NCI-H146 treated with DMSO at 0.1 percent for 48 hours (cell line): Measurements from ENCODE around the gene TGM3.

Experiments used
- DNase-seq: peaks from one replicate; lab custom pipeline; 2025; ENCODE audit not compliant: unreplicated experiment; lab: John Stamatoyannopoulos, UW

The TGM3 gene

DNA sequence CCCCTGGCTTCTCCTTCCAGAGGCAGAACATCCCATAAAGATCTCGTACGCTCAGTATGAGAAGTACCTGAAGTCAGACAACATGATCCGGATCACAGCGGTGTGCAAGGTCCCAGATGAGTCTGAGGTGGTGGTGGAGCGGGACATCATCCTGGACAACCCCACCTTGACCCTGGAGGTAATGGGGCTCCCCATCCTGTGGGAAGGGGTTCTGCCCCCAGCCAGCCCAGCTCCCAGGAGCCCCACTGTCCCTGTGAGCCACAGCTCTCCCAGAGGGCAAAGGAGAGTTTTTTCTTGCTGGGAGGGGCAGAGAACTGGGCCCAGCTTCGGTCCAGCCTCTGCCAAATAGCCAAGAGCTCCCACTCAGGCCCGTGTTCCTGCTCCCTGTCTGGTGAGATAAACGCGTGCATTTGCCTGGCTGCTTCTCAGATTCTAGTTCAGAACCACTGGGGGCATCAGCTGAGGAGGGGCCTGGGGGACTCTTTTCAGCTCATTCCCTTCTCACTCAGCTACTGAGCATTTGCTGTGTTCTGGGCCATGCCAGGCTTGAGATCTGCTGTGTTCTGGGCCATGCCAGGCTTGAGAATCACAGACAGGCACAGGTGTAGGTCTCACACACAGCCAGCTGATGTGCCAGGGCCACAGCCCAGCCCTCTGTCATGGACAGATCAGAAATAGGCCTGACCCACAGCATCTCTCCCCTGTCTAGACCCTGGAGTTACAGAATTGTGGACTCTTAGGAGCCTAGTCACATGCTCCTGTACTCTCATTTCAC, 39.5 kb downstream of the TGM3 start:
- DNase-seq, result no peak

DNA sequence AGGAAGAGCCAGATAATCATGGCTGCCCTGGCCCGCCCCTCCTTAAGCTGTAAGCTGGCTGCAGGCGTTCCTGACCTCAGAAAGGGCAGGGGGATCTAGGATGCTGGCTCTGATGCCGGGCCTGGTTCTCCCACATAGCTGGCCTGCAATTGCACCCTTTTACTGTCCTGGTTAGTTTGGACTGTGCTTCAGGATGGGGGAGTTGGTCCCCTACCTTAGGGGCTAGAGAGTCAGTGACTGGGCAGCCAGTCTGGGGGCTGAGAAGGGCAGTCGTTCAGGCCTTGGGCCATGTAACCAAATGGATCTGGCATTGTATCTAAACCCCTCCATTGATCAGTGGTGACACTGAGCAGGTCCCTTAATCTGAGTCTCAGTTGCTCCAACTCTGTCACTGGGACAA, 40.7 kb downstream of the TGM3 start:
- DNase-seq, result no peak

DNA sequence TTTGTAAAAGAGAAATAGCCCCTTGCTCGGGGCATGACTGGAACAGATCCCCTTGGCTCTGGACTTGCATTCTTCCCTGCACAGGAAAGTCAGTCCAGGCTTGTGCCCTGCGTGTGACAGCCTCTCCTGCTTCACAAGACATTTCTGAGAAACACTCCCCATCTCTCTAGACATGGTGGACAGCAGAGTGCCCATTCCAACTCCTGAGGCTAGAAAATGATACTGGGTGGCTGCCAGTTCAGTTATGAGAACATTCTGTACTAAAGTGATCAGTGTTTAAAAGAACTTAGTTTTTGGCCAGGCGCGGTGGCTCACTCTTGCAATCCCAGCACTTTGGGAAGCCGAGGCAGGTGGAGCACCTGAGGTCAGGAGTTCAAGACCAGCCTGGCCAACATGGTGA, 41.3 kb downstream of the TGM3 start:
- DNase-seq, result no peak

DNA sequence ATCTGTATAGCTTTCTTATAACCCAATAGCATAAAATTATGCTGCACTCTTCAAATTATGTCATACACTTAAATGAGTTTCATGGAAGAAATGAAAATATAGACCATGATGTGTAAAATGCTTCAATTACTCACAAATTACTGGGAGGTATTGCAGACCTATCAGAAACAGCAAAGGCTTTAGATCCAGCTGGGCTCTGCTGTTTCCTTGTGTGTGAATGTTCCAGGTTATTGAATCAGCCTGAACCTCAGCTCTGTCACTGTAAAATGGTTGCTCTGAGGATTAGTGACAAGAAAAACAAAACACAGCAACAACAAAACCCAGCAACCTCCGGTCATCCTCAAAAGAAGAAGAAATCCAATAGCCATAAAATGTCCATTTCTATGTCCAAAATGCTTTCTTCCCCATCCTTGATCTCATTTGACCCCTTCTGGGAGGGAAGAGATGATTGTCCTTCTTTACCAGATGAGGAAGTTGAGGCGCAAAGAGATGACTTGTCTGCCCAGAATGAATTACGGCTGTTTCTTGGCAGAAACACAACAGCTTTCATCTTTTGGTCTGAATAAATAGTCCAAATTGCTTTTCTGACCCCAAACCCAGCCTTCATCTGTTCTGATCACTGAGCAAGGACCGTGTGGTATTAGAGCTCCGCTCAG, 42.7 kb downstream of the TGM3 start:
- no peak for DNase-seq

DNA sequence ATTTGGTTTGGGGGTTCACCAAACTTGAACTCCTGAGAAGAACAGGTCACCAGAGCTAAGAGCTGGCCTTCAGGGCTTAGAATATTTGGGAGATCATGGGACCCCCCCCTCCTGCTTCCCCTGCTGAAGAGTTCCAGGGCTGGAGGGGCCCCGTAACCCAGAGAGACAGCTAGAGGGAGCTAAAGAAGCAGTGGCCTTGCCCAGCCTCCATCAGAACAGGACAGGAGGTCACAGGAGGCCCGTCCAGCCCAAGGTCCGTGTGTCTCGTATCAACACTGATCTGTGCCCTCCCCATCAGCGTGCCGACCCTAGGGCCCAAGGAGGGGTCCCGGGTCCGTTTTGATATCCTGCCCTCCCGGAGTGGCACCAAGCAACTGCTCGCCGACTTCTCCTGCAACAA, 44.3 kb downstream of the TGM3 start:
- no peak for DNase-seq

DNA sequence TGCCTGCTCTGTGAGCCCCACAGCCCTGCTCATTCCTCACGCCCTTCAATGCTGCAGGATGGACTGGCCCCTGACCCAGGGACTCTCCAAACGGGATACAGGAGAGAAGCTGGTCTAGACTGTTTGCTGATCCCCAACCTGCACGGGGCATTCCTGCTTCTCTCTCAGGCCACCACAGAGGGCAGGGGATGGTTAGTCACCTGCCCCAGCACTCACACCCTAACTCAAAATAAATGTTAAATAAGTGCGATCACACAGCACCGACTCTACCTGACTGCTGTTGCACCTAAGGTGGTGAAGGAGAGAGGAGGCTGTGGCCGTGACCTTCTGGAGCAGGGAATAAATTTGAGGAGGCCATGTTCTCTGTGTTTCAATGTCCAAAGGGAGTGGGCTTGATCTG, 45.0 kb downstream of the TGM3 start:
- no peak for DNase-seq

DNA sequence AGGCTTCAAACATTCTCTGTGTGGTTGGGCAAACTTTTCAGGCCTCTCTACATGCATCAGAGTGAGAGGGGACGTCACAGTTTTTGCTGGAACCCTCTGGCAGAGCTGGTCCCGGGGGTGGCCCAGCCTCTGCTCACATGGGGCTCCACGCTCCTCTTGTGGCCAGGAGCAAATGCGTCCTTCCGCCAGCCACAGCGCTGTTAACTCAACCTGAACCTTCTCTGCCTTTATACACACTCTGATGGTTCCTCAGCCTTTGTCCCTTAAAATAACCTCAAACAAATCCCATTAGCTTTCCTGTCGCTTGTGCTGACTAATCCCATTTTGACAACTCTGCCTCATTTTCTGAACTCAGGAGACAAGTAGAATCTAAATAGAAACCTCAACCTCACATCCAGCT, 45.5 kb downstream of the TGM3 start:
- no peak for DNase-seq

DNA sequence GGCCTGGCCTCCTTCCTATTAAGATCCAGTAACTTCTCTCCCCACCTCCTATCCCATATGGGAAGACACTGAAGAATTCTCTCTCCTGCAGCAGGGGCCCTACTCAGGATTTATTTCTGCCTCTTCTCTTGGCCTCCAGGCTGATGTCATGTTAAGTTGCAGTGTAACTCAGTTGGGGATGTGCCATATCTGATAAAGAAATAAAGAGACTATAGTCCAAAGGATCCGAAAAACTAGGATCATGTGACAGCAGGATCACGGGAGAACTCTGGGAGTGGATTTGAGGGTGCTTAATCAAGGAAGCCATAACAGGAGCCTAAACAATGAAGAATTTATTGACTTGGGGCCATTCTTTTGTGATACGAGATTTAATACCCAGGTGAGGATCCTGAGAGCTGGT, 46.4 kb downstream of the TGM3 start:
- DNase-seq, result no peak

DNA sequence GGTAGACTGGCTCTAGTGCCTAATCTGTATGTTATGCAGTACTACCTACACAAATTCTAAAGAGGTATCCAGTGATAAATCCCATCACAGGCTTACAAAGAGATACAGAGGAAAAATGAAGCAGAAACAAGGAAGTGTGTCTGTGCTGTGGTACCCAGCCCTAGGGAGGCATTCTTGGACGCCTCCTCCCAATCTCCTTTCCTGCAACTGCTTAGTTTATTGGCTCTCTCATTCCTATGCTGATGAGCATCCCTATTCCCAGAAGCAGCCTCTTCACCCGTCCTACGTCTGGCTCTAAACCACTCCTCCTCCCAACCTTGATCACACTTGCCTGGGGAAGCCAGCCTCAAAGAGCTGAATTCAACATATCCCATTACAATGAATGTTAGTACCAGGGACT, 50.4 kb downstream of the TGM3 start:
- DNase-seq, result no peak

DNA sequence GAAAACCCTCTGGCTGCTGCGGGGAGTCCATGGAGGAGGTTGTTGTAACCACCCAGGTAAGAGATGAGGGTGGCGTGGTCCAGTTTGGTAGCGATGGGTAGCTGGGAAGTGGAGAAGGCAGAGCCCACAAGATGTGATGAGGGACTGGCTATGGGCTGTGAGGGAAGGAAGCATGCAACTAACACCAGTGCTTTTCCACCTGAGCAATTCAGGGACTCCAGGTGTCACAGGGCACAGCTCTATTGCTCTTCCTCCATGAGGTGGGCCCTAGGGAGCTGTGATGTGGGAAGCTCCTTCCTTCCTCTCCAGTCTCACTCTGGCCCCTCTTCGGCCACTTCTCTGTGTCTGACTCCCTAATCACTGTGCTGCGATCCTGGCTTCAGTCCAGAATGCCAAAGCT, 52.5 kb downstream of the TGM3 start:
- no peak for DNase-seq

DNA sequence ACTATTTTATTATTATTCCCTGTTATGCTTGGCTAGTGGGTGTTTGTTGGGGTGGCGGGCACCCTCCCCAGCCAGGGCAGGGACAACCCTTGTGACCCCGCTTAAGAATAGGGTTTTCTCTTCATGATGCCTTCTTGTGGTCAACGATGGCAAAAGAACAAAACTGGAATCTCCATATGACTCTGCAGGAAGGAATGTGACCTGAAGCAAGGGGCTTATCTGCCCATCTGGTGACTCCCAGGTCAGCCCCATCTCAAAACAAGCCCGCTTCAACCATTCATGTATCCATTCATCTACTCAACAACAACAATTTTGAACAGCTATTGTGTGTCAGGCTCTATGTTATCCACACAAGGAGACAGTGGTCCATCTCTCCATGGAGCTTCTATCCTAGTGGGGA, 54.0 kb downstream of the TGM3 start:
- no peak for DNase-seq

DNA sequence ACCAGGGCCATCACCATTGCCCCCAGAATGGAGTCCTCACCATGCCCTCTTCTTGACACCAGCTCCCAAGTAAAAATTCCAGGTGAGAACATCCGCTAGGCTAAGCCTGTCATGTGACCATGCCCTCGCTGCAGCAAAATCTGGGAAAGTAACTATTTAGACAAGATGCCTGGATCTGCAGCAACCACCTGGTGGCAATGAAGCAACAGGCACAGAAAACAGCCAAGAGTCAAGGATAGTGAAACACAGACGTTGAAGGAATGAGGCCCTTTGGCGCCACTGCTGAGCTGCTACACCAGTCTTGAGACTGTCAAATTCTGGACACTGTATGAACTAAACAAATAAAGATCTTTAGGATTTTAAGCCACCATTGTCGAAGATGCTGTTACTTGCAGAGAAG, 54.8 kb downstream of the TGM3 start:
- no peak for DNase-seq

DNA sequence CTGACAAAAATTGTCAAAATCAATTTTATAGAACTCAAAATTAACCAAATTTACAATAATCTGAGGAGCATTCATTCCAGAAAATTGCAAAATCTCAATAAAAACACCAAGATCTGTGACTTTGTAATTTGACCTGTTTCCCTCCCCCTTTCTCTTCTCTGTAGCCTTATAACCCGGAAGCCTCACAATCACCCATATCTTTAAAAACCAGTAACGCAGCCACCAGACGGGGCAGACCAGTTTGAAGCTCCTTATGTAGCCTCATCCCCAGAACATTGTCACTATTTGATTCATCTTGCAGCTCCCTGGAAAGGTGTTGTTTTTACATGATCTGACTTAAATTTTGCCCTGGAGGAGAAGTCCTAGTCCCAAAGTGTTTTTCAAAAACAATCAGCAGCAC, 57.4 kb downstream of the TGM3 start:
- DNase-seq, result no peak

DNA sequence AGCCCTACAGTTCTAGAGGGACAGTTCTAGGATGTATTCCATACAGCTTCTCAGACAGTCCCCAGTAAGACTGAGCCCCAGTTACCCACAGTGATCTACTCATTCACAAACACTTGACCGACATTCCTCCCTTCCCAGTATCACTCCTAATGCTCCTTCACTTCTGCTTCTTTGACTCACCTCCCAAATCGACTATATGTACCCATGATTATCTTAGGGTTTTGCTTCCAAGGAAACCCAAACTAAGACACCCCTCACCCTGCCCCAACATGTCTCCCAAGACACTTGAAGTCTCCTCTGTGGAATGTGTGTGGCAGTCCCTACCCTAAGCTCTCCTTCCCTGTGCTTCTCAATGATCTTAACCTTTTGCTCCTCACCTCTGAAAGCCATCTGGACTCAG, 61.3 kb downstream of the TGM3 start:
- DNase-seq, result no peak

DNA sequence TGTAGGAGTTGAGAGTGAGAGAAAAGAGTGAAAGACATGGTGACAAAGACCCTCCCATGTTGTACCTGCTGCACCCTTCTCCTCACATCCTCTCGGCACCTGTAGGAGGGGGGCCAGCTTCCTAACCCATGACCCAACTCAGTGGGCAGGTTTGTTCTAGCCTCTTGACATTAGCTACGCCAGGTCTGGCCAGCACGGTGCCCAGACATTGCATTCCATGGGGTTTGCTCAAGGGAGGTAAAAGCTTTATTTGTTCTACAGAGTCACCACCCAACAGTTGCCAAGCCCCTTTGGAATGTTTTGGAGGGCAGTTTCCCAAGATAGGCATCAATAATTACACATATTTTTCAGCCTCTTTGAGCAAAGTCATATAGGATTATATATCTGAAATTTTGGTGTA, 62.2 kb downstream of the TGM3 start:
- DNase-seq, result no peak

DNA sequence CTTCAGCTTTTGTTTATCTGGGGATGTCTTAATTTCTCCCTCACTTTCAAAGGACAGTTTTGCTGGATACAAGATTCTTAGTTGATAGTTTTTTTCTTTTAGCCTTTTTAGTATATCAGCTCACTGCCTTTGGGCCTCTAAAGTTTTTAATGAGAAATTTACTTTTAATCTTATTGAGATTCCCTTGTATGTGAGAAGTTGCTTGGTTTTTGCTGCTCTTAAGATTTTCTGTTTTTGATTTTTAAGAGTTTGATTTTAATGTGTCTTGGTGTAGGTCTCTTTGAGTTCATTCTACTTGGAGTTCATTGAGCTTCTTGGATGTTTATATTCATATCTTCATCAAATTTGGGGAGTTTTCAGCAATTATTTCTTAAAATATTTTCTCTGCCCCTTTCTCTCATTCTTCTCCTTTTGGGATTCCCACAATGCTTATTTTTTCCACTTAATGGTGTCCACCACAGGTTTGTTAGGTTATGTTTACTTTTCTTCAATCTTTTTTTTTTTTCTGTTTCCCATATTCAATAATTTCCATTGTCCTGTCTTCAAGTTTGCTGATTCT, 65.3 kb downstream of the TGM3 start:
- no peak for DNase-seq

DNA sequence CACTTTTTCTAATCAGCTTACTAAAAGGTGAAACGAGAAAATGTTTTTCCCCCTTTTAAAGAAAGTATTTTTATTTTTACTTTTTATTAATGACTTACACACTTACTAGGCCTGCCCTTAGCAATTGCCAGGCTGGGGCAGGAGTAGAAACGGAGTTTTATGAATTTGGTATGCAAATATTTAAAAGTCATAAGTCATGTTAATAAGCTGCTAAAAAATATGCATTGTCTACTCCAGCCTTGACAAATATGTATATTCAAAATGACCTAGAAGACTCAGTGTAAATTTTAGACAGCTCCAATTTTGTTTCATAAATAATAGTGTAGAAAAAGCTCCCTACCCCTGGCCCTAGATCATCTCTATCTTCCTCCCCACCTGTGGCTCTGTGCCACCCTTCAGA, 67.4 kb downstream of the TGM3 start:
- DNase-seq, result no peak

DNA sequence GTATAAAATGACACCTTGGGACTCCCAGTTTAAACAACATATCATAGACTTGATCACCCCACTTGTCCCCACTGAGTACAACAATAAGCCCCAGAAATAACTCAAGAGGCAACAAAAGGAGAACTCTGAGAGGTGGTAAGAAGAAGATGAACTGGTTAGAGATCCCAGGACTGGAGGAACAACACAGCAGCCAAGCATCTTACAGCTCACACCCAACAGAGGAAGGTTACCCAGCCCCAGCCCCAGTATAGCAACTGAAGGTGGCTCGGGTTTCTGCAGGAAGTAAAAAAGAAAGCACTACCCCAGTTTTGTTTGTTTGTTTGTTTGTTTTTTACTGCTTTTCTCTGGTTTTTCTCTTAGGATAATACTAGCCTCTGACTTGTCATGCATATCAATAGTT, 67.8 kb downstream of the TGM3 start:
- no peak for DNase-seq

DNA sequence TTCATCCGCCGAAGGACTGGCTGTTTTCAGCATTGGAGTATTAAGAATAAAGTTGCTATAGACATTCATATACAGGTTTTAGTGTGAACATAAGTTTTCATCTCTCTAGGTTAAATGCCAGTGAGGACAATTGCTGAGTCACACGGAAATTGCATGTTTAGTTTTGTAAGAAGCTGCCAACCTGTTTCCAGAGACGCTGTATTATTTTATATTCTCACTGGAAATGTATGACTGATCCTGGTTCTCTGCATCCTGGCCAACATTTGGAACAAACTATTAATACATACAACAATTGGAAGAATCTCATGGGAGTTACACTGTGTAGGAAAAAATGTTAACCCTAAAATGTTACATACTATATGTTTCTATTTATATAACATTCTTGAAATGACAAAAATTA, 68.2 kb downstream of the TGM3 start:
- no peak for DNase-seq

DNA sequence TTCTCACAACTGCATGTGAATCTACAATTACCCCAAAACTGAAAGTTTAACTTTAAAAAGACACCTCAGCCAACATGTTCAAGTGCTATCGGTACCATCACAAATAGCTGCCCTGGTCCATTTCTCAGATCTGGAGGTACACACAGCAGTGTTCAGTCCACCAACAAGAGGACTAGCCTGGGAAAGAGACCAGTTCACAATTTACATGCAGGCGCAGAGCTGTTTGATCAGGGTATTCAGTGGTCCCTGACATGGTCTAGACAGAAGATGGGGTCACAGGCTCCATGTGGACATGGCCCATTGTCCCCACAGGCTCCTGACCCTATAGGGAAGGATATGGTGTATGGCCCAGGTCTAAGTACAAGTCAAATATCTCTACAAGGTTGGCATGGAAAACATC, 69.3 kb downstream of the TGM3 start:
- no peak for DNase-seq

DNA sequence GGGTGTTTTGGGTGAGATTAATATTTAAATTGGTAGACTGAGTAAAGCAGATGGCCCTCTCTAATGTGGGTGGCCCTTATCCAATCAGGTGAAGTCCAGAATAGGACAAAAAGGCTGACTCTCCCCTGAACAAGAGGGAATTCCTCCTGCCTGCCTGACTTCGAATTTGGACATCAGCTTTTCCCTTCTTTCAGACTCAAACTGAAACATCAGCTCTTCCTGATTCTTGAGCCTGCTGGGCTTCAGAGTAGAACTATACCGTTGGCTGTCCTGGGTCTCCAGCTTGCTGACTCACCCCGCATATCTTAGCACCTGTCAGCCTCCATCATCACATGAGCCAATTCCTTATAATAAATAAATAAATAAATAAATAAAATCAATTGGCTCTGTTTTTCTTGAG, 69.9 kb downstream of the TGM3 start:
- DNase-seq, result no peak

DNA sequence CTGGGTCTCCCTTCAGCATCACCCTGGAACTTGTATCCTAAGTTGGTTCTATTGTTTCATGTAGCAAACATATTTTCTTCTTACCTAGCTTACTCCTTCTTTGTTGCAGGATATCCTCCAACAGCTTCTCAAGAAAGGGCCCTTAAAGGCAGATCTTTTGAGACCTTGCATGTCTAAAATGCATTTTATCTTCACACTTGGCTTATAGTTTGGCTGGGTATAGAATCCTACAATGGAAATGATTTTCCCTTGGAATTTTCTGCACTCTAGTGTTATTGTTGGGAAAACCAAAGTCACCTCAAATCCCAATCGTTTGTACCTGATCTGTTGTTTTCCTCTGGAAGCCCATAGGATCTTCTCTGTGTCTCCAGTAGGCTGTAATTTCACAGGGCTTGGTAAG, 72.8 kb downstream of the TGM3 start:
- DNase-seq, result no peak

DNA sequence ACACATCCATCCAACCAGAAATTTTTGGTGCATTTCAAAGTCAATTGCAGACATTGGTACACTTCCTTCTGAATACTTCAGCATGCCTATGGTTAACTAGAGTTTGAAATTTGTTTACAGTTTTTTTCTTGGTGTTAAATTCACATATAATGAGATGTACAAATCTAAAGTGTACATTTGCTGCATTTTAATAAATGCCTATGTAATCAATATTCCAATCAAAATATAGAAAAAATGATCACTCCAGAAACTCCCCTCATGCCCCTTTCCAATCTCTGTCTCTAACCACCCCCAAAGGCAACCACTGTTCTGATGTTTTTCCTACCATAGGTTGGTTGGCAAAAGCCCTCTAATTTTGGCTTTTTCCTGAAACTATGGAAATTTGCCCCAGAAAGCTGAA, 77.3 kb downstream of the TGM3 start:
- no peak for DNase-seq
